Fibroblast of mammary gland (primary cell): ENCODE data around the gene SARDH.

Experiments
- DNase-seq: peaks from one replicate; pipeline ENCODE4 v3.0.0-alpha.2; 2010; ENCODE audit warnings: low read depth
- H3K4me3 ChIP-seq: 2 replicates; pipeline ENCODE4 v1.5.1; 2011; ENCODE audit warnings: low read depth, mild to moderate bottlenecking, low read length, moderate library complexity; ENCODE audit not compliant: control insufficient read depth
- TF ChIP-seq, protein P1 (sequence below): conservative IDR thresholded peaks from 2 replicates; pipeline ENCODE4 v1.5.1; 2011; ENCODE audit warnings: low read depth, low read length, inconsistent platforms; ENCODE audit not compliant: control insufficient read depth, insufficient read depth

SARDH gene

DNA sequence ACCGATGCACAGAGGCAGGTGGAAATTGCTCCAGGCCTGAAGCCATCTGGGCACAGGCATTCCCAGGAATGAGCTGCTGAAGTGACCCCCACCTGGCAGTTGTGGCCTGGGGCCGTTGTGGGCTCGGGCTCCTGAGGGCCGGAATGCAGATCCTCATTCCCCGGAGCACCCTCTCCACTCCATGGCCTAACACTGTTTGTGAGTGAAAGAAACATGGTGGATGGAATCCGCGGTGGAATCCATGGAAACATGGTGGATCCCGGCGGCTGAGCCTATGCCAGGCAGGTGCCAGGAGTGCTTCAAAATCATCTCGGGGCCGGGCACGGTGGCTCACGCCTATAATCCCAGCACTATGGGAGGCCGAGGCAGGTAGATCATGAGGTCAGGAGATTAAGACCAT, 3.6 kb upstream of the SARDH start:
- H3K4me3 ChIP-seq = no peak overlapping the region
- DNase-seq = no peak
- TF ChIP-seq, protein P1, sequence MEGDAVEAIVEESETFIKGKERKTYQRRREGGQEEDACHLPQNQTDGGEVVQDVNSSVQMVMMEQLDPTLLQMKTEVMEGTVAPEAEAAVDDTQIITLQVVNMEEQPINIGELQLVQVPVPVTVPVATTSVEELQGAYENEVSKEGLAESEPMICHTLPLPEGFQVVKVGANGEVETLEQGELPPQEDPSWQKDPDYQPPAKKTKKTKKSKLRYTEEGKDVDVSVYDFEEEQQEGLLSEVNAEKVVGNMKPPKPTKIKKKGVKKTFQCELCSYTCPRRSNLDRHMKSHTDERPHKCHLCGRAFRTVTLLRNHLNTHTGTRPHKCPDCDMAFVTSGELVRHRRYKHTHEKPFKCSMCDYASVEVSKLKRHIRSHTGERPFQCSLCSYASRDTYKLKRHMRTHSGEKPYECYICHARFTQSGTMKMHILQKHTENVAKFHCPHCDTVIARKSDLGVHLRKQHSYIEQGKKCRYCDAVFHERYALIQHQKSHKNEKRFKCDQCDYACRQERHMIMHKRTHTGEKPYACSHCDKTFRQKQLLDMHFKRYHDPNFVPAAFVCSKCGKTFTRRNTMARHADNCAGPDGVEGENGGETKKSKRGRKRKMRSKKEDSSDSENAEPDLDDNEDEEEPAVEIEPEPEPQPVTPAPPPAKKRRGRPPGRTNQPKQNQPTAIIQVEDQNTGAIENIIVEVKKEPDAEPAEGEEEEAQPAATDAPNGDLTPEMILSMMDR = no peak

DNA sequence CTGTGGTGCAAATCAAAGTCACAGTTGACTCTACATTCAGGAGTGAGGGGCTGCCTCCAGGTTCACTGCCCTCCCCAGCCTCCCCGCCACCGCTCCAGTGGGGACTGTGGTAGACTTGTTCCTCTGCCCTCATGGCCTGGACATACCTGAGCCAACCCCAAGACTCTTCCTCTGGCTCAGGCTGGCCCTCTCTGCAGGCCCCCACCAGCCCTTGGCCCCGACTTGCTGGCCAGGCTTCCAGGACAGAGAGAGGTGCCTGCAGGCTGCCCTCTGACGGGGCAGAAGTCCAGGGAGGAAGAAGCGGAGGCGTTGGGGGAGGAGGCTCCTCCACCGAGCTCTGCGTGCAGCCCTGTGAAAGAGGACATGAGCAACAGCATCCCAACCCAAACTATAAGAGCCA, 2.8 kb upstream of the SARDH start:
- no peak for DNase-seq
- TF ChIP-seq, protein P1 = no peak
- no peak overlapping the region for H3K4me3 ChIP-seq

DNA sequence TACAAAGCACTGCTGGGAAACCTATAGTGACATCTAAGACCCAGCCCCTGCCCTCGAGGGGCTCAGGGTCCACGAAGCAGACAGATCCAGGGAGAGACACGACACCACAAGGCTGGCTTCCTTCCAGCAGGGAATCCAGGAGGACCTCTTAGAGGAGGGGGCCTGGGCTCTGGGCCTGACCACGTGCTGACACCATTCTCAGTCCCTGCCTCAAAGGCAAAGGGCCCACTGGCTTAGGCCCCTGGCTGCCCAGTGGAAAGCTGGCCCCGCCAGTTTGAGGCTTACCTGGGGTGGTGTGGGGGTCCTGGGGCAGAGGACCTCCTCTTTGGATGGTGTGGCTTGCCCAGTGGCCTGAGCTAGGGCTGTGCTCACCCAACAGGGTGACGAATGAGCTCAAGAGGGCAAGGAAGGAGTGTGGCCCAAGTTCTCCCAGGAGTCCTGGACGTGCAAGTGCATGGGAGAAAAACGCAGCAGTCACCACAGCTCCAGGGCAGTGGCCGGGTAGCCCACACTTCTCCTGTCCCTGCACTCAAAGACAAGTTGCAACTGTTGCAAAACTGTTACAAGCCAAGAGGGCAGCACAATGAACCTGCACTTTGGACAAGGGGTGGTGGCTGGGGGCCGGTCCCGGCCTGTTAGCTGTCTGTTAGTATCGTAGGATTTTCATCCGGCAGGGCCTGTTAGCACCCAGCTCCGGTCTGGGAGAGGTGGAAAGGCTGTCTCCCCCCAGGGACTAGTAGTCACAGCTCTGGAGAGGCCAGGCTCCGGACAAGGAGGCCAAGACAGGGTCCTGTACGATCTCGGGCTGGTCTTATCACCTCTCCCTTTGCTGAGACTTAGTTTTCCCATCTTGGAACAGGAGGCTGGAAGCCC, 1.5 kb upstream of the SARDH start:
- TF ChIP-seq, protein P1 = no peak
- no peak overlapping the region for H3K4me3 ChIP-seq
- no peak for DNase-seq

DNA sequence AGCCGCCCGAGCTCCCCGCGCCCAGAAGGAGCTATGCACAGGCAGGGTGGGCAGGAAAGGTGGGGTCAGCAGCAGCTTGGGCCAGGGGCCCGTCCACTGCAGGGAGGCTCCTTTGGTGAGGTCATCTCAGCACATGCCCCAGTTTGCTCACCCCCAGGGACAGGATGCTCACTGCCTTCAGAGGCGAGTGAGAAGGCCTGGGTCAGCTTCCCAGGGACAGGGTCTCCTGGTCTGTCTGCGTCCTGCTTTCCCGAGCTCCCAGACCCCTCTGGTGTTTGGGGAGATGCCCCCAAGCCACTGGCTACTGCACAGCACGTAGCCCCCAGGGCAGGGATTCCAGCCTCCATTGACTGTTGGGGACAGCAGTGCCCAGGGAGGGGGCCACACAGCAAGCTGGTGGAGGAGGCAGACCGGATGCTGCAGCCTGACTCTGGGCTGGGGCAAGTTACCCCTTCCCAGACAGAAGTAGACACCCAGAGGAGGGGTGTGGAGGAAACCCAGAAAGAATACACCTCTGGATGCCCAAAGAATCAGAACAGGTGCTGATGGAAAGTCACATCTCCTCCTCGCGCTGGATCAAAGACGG, 581 bp upstream of the SARDH start:
- no peak for DNase-seq
- TF ChIP-seq, protein P1 = no peak
- no peak overlapping the region for H3K4me3 ChIP-seq

DNA sequence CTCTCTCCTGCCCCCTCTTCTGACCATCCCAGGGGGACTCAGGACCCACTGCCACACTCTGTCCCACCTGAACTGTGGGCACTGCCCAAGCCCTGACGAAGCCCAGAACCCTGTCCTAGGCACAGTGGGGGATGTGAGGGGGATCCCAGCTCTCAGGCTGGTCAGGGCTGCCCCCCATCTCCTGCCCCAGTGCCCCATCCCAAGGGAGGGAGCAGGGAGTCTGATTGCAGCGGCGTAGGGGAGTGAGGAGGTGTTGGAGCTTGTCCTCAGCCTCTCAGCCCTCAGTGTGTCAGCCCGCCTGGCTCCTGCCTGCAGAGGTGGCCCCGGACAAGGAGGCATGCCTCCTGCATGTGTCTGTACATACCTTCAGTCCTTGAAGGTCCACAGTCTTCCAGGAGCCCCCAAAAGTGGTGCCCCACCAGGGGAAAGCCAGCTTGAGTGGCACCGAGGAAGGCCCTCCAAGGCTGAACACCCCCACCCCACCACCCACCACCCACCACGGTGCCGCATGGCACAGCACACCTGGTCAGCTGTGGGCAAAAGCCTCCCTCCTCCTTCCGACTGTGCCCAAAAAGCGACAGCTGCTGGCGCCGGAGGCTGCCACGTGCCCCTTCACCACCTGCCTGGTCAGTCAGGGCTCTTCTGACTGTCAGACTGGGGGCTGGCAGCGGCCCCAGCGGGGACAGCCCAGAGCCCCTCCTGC, 930 bp downstream of the SARDH start:
- TF ChIP-seq, protein P1 = no peak
- DNase-seq = no peak
- no peak overlapping the region for H3K4me3 ChIP-seq

DNA sequence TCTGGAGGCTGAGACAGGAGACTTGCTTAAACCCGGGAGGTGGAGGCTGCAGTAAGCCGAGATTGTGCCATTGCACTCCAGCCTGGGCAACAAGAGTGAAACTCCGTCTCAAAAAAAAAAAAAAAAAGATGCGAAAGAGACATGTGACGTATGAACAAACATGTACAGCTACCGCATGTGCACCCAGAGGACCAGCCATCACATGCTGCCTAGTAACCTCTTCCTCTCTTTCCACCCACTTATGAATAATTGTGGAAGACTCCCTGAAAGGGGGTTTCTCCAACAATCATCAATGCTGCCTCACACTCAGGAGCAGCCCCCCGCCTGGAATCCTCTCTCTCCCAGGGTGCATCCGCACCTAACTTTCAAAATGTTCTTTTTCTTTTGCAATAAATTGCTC, 2.2 kb downstream of the SARDH start:
- no peak for DNase-seq

More for the DNA sequence above, 2.2 kb downstream of the SARDH start:
- TF ChIP-seq, protein P1 = no peak
- H3K4me3 ChIP-seq = no peak overlapping the region
